Muscle of back (tissue), 11 donors: ENCODE data around the gene STIM2. TPM values are rescaled to one million over a fixed set of nuclear protein-coding genes. Genes with fewer than 3 reads are reported as not detected.
"Not testable (repeated sequence)": the region's sequence is repeated elsewhere in the genome, so short reads cannot be mapped to it uniquely, and the experiment has no call there.

Experiments used
- DNase-seq, 3 donors: peaks; one replicate each; pipeline versions ENCODE4 v3.0.0 to v3.0.0-alpha.2; 2013
- polyA plus RNA-seq, 10 donors: library from polyadenylated mRNA; unstranded; fragments of 120-200 nt; gene quantifications; one replicate each; pipeline ENCODE4 v1.2.1, GENCODE V29; 2013; ENCODE audit not compliant: insufficient read length in 10 of 10

Gene STIM2
- polyA plus RNA-seq, 10 donors: 37.5 to 68.9 (median 44.7) TPM

GRCh38 chr4:26867914-26868684, 7.5 kb downstream of the STIM2 start:
- DNase-seq: no peak

GRCh38 chr4:26870576-26871262, 10.1 kb downstream of the STIM2 start:
- DNase-seq: no peak

GRCh38 chr4:26871611-26872010, 11.0 kb downstream of the STIM2 start:
- no peak for DNase-seq

GRCh38 chr4:26873391-26874026, 12.9 kb downstream of the STIM2 start:
- DNase-seq: no peak

- no peak for DNase-seq
Measured at GRCh38 chr4:26874110-26874509, 13.5 kb downstream of the STIM2 start.

- DNase-seq: no peak
Measured at GRCh38 chr4:26877406-26877805, 16.8 kb downstream of the STIM2 start.

GRCh38 chr4:26877961-26878360, 17.3 kb downstream of the STIM2 start:
- DNase-seq: no peak

- no peak for DNase-seq
Measured at GRCh38 chr4:26878794-26879391, 18.3 kb downstream of the STIM2 start.

- no peak for DNase-seq
Measured at GRCh38 chr4:26879805-26880204, 19.2 kb downstream of the STIM2 start.

- no peak for DNase-seq
Measured at GRCh38 chr4:26884026-26884425, 23.4 kb downstream of the STIM2 start.

- no peak for DNase-seq
Measured at GRCh38 chr4:26884486-26884988, 23.9 kb downstream of the STIM2 start.

GRCh38 chr4:26885912-26886274, 25.3 kb downstream of the STIM2 start:
- DNase-seq: no peak

- DNase-seq: no peak
Measured at GRCh38 chr4:26887143-26887542, 26.5 kb downstream of the STIM2 start.

GRCh38 chr4:26887809-26888208, 27.2 kb downstream of the STIM2 start:
- no peak for DNase-seq

GRCh38 chr4:26889356-26889755, 28.7 kb downstream of the STIM2 start:
- no peak for DNase-seq

- DNase-seq: no peak
Measured at GRCh38 chr4:26891054-26891453, 30.4 kb downstream of the STIM2 start.

GRCh38 chr4:26891867-26892266, 31.2 kb downstream of the STIM2 start:
- DNase-seq: no peak

GRCh38 chr4:26892480-26893150, 32.0 kb downstream of the STIM2 start:
- DNase-seq: no peak

GRCh38 chr4:26893491-26893890, 32.9 kb downstream of the STIM2 start:
- DNase-seq: no peak

GRCh38 chr4:26894881-26895280, 34.2 kb downstream of the STIM2 start:
- DNase-seq: not testable (repeated sequence)

GRCh38 chr4:26896636-26897035, 36.0 kb downstream of the STIM2 start:
- no peak for DNase-seq

- no peak for DNase-seq
Measured at GRCh38 chr4:26899991-26900390, 39.4 kb downstream of the STIM2 start.
